ENCODE data around the gene DTD1.
"Not testable (repeated sequence)": the region's sequence is repeated elsewhere in the genome, so short reads cannot be mapped to it uniquely, and the experiment has no call there.

DTD1 gene

DNA sequence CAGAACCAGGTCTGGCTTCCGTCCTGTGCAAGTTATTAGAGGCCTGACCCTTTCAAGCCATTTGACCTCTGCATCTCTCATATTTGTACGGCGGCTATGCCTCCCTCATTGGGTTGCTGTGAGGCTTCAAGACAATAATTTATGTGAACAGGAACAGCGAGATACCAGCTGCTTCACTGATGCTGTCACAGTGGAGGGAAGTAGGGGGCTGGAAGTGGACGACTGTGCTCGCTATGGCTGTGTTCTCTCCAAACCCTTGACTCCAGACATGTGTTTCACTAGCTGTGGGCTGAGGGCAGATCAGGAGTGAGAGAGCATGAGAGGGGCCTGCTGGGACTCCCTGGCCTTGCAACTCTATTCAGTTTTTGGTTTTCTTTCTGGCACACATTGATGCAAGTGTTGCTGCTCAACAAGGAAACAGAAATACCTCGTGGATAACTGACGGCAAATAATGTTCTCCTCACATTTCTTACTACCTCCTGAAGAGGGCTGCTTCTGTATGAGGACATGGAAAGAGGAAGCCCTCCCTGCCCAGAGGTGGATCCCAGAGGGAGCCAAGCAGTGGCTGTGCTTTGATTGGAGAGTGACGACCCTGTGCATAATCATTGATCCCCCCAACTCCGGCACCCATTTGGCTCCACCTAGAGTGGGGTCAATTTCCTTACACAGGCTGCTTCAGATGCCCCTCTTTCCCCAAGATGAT, 191.0 kb downstream of the DTD1 start:
- Histone ChIP-seq H3K4me2 (no peak overlapping the region), H3K9ac (no peak overlapping the region), H3K27me3 (no peaks in the 10 kb centered on the region), H3K4me3 (no peak overlapping the region), H3K4me1 (no peaks in the 10 kb centered on the region), H3K27ac (no peak overlapping the region), H3K9me3 (replicated peaks in 1 of 11) (no peaks in the 10 kb centered on the region), H3K36me3 (no peaks in the 10 kb centered on the region), H4K20me1 (no peaks in the 10 kb centered on the region)
- TF ChIP-seq Cebpa-rat (IDR thresholded peaks at IDR 0.05), result no peak

- no peak overlapping the region for H3K4me3 ChIP-seq
- TF ChIP-seq Cebpa-rat (IDR thresholded peaks at IDR 0.05), result no peak
These were observed 192.7 kb downstream of the DTD1 start for GRCh38 chr20:18780385-18781130.

GRCh38 chr20:18781509-18781908, 193.7 kb downstream of the DTD1 start:
- TF ChIP-seq Cebpa-rat (IDR thresholded peaks at IDR 0.05), result no peak
- peaks cover 0 to 5% (median under 1%) of the 10 kb centered on the region in 11 experiments; a peak in 5 of 22 replicates for H3K9me3 ChIP-seq (replicated peaks in 1 of 11)
- H3K27ac ChIP-seq, result no peak overlapping the region
- no peak overlapping the region for H3K4me3 ChIP-seq
- no peaks in the 10 kb centered on the region for H4K20me1 ChIP-seq
- no peaks in the 10 kb centered on the region for H3K27me3 ChIP-seq
- H3K36me3 ChIP-seq, result no peaks in the 10 kb centered on the region
- H3K4me1 ChIP-seq, result no peaks in the 10 kb centered on the region
- no peak overlapping the region for H3K4me2 ChIP-seq
- H3K9ac ChIP-seq, result no peak overlapping the region

More at GRCh38 chr20:18780385-18781130, 192.7 kb downstream of the DTD1 start:
- Histone ChIP-seq H3K27me3 (no peaks in the 10 kb centered on the region), H3K9me3 (replicated peaks in 1 of 11) (no peaks in the 10 kb centered on the region), H3K4me1 (no peaks in the 10 kb centered on the region), H4K20me1 (no peaks in the 10 kb centered on the region), H3K9ac (no peak overlapping the region), H3K27ac (no peak overlapping the region), H3K4me2 (no peak overlapping the region), H3K36me3 (no peaks in the 10 kb centered on the region)

- Histone ChIP-seq H3K4me2 (no peak overlapping the region), H3K4me3 (no peak overlapping the region), H3K9me3 (replicated peaks in 1 of 11) (peaks cover 3 to 21% (median 11%) of the 10 kb centered on the region in 11 experiments; a peak in 13 of 22 replicates), H3K4me1 (no peaks in the 10 kb centered on the region), H3K27me3 (no peaks in the 10 kb centered on the region), H3K9ac (no peak overlapping the region), H3K36me3 (no peaks in the 10 kb centered on the region), H3K27ac (no peak overlapping the region), H4K20me1 (no peaks in the 10 kb centered on the region)
- TF ChIP-seq Cebpa-rat (IDR thresholded peaks at IDR 0.05), result no peak
These were observed 195.6 kb downstream of the DTD1 start for GRCh38 chr20:18783385-18783959.

DNA sequence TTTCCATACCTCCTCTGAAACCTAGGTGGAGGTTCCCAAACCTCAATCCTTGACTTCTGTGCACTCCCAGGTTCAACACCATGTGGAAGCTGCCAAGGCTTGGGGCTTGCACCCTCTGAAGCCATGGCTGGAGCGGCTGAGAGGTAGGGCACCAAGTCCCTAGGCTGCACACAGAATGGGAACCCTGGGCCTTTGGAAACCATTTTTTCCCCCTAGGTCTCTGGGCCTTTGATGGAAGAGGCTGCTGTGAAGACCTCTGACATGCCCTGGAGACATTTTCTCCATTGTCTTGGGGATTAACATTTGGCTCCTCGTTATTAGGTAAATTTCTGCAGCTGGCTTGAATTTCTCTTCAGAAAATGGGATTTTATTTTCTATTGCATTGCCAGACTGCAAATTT, 199.2 kb downstream of the DTD1 start:
- H3K4me1 ChIP-seq, H3K4me3 ChIP-seq, H4K20me1 ChIP-seq, H3K36me3 ChIP-seq, H3K4me2 ChIP-seq, H3K9ac ChIP-seq, H3K27me3 ChIP-seq, H3K27ac ChIP-seq: not testable (repeated sequence)
- peaks cover 3 to 22% (median 11%) of the 10 kb centered on the region in 11 experiments; a peak in 13 of 22 replicates for H3K9me3 ChIP-seq (replicated peaks in 1 of 11)

DNA sequence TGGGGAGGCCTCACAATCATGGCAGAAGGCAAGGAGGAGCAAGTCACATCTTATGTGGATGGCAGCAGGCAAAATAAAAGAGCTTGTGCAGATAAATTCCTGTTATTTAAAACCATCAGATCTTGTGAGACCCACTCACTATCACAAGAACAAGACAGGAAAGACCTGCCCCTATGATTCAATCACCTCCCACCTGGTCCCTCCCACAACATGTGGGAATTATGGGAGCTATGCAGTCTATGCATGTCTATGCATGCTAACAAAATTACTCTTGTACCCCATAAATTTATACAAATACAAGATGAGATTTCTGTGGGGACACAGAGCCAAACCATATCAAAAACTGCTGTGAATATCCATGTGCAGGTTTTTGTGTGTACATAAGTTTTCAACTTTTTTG, 200.2 kb downstream of the DTD1 start:
- no peak overlapping the region for H3K4me2 ChIP-seq
- peaks cover 3 to 22% (median 11%) of the 10 kb centered on the region in 11 experiments; a peak in 13 of 22 replicates for H3K9me3 ChIP-seq (replicated peaks in 1 of 11)
- H3K27me3 ChIP-seq, result no peaks in the 10 kb centered on the region
- no peak for TF ChIP-seq Cebpa-rat (IDR thresholded peaks at IDR 0.05)
- H4K20me1 ChIP-seq, result no peaks in the 10 kb centered on the region
- H3K4me3 ChIP-seq, result no peak overlapping the region
- no peaks in the 10 kb centered on the region for H3K36me3 ChIP-seq
- no peak overlapping the region for H3K27ac ChIP-seq
- 0 out of 20 replicates have a peak, but pooled peaks cover 0 to 5% (median 0%) of the 10 kb centered on the region in 10 experiments for H3K4me1 ChIP-seq
- H3K9ac ChIP-seq, result no peak overlapping the region

DNA sequence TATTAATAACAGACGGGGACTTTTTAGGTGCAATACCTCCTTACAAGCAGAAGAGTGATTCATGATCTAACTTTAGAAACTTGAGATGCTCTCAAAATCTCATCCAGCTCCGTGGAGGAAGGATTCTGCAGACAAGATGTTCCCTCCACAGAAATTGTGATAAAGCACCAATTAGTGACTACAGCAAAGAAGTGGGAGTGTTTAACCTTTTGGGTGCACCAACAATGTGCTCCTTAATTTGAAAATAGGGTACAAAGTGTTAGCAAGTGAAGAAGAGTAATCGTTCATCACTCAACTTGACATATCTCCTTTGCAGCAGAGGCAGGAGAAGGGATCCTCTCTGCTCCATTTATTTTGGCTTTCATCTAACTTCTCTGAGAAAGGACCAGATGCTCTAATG, 202.9 kb downstream of the DTD1 start:
- H3K36me3 ChIP-seq, result no peaks in the 10 kb centered on the region
- H3K9me3 ChIP-seq (replicated peaks in 1 of 11), result peaks cover 3 to 22% (median 11%) of the 10 kb centered on the region in 11 experiments; a peak in 13 of 22 replicates
- no peak overlapping the region for H3K27ac ChIP-seq
- H3K27me3 ChIP-seq, result no peaks in the 10 kb centered on the region
- H3K4me2 ChIP-seq, result no peak overlapping the region
- H3K4me3 ChIP-seq, result no peak overlapping the region
- H3K9ac ChIP-seq, result no peak overlapping the region
- no peak for TF ChIP-seq Cebpa-rat (IDR thresholded peaks at IDR 0.05)
- H3K4me1 ChIP-seq, result peaks cover 7 to 13% (median 11%) of the 10 kb centered on the region in 10 experiments; a peak in 19 of 20 replicates
- H4K20me1 ChIP-seq, result no peaks in the 10 kb centered on the region

DNA sequence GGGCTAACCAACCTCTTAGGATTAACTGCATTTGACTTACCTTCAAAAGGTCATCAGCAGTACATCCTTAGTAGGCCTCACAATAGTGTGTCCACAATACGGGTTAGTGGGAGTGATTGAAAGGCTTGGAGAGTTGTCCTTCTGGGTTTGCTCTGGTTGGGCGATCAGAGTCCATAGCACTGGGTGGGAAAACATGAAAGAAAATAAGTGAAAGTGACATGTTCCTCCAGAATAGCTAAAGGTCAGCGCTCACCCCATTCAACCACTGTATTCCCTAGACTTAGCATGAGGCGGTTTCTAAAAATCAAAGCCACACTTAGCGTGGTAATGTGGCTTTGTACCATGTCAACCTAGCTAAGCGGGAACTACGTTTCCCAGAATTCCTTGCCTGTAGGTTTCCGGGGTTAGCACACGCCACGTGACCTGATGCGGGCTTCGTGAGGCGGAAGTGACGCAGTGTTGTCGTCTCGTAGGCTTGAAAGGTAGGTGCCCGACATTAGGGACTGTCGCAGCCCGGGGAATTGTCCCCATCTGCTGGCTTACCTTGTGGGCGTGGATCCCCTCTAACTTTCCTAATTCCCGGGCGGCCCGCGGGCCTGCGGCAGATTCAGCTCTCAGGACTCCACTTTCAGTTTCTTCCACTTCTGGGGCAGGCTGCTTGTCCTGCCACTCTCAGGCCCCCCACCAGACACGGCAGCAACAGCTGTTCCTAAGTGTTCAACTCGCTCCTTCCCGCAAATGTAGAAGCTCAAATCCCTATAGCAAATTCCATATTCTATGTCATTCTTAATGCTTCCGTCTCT, 206.0 kb downstream of the DTD1 start:
- H3K27ac ChIP-seq, result peak overlapping the region; percentile 79 to 94 (median 86)
- H3K4me3 ChIP-seq, result peak overlapping the region; percentile 64 to 81 (median 74)
- no peaks in the 10 kb centered on the region for H4K20me1 ChIP-seq
- peaks cover 0 to 8% (median 0%) of the 10 kb centered on the region in 11 experiments; a peak in 2 of 22 replicates for H3K9me3 ChIP-seq (replicated peaks in 1 of 11)
- peak overlapping the region; percentile 77 to 92 (median 85) for H3K9ac ChIP-seq
- H3K27me3 ChIP-seq, result no peaks in the 10 kb centered on the region
- peaks cover 7 to 13% (median 11%) of the 10 kb centered on the region in 10 experiments; a peak in 19 of 20 replicates for H3K4me1 ChIP-seq
- no peaks in the 10 kb centered on the region for H3K36me3 ChIP-seq
- no peak for TF ChIP-seq Cebpa-rat (IDR thresholded peaks at IDR 0.05)
- H3K4me2 ChIP-seq, result peak overlapping the region; percentile 81 to 95 (median 87)

DNA sequence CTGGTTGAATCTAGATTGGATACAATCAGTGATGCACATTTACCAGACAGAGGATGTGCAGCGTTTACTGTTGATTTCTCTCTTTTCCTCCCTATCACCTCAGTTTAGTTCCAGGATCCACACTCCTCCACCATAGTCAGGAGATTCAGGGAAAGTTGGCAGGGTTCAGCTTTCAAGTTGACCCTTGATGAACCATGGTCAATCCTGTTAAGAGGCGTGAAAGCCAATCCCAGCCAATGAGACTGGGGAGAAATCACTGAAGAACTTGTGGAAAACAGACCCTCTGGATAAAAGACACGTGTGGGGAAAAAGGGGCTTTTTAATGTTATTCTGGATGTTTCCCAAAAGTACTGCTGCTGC, 206.6 kb downstream of the DTD1 start:
- peaks cover 7 to 13% (median 11%) of the 10 kb centered on the region in 10 experiments; a peak in 19 of 20 replicates for H3K4me1 ChIP-seq
- H3K9me3 ChIP-seq (replicated peaks in 1 of 11), result peaks cover 0 to 8% (median 0%) of the 10 kb centered on the region in 11 experiments; a peak in 2 of 22 replicates
- peak overlapping the region; percentile 77 to 92 (median 85) for H3K9ac ChIP-seq
- no peaks in the 10 kb centered on the region for H4K20me1 ChIP-seq
- no peaks in the 10 kb centered on the region for H3K36me3 ChIP-seq
- peak overlapping the region; percentile 64 to 81 (median 74) for H3K4me3 ChIP-seq
- H3K27ac ChIP-seq, result peak overlapping the region; percentile 79 to 94 (median 86)
- peak overlapping the region; percentile 81 to 95 (median 87) for H3K4me2 ChIP-seq
- no peak for TF ChIP-seq Cebpa-rat (IDR thresholded peaks at IDR 0.05)
- H3K27me3 ChIP-seq, result no peaks in the 10 kb centered on the region
